ENCODE data around the gene FRMD4A. TPM values are rescaled to one million over a fixed set of nuclear protein-coding genes. Genes with fewer than 3 reads are reported as not detected.

FRMD4A gene
- polyA plus RNA-seq, 1 donor (not counting 4 experiments of a cell fraction or from before 2014, with no cell fraction given), result 12.9 TPM

- Histone ChIP-seq H3K4me2 (ENCODE audit: control insufficient read depth, extremely low read depth, insufficient read depth, low read depth, low read length) (no peak overlapping the region), H3K36me3 (ENCODE audit: control insufficient read depth in 2 of 2, extremely low read depth in 1 of 2, insufficient read depth in 2 of 2, low read length in 2 of 2) (no peaks in the 10 kb centered on the region), H3K9ac (ENCODE audit: control insufficient read depth, extremely low read depth, insufficient read depth, low read length) (no peak overlapping the region), H3K27me3 (ENCODE audit: control insufficient read depth, extremely low read depth, insufficient read depth, low read length) (no peaks in the 10 kb centered on the region), H3K4me3 (ENCODE audit: control insufficient read depth in 2 of 3, extremely low read depth in 1 of 3, insufficient read depth in 2 of 3, low read depth in 1 of 3, low read length in 3 of 3) (no peak overlapping the region), H2AFZ (ENCODE audit: control insufficient read depth, low read length) (no peak overlapping the region), H3K27ac (ENCODE audit: control insufficient read depth, insufficient read depth, low read length) (no peak overlapping the region), H3K4me1 (ENCODE audit: control insufficient read depth, extremely low read depth, insufficient read depth, low read length) (peaks cover 5% of the 10 kb centered on the region), H3K79me2 (ENCODE audit: control insufficient read depth, insufficient read depth, low read length) (no peaks in the 10 kb centered on the region), H3K9me3 (ENCODE audit: control insufficient read depth, low read depth, low read length) (no peaks in the 10 kb centered on the region), H3K9me1 (ENCODE audit: control insufficient read depth, extremely low read depth, insufficient read depth, low read length) (no peaks in the 10 kb centered on the region), H4K20me1 (ENCODE audit: control insufficient read depth, extremely low read depth, insufficient read depth, low read length) (no peaks in the 10 kb centered on the region)
- dilution Hi-C loops (cut with MboI; ENCODE audit: extremely low pct_ligation_motif_present, low sequenced_read_pairs), result no loop called here
- no peak for FAIRE-seq
- no peak for TF ChIP-seq CTCF (optimal IDR thresholded peaks at IDR 0.05 in 1 of 3, IDR thresholded peaks at IDR 0.05 in 1 of 3, conservative IDR thresholded peaks at IDR 0.05 in 1 of 3; ENCODE audit: extremely low read depth in 1 of 3, insufficient read depth in 2 of 3, low read length in 3 of 3)
- TF ChIP-seq EZH2 (IDR thresholded peaks at IDR 0.05; ENCODE audit: low read length), result no peak
- DNase-seq (ENCODE audit: low read depth, low spot score), result no peak
Measured at GRCh38 chr10:13953371-13953770, 377.4 kb downstream of the FRMD4A start.

GRCh38 chr10:13950543-13950939 is 380.2 kb downstream of the FRMD4A start:
- TF ChIP-seq CTCF (optimal IDR thresholded peaks at IDR 0.05 in 1 of 3, IDR thresholded peaks at IDR 0.05 in 1 of 3, conservative IDR thresholded peaks at IDR 0.05 in 1 of 3; ENCODE audit: extremely low read depth in 1 of 3, insufficient read depth in 2 of 3, low read length in 3 of 3), result no peak
- H4K20me1 ChIP-seq (ENCODE audit: control insufficient read depth, extremely low read depth, insufficient read depth, low read length), result no peaks in the 10 kb centered on the region
- peaks cover 5% of the 10 kb centered on the region for H3K4me1 ChIP-seq (ENCODE audit: control insufficient read depth, extremely low read depth, insufficient read depth, low read length)
- no peaks in the 10 kb centered on the region for H3K79me2 ChIP-seq (ENCODE audit: control insufficient read depth, insufficient read depth, low read length)
- FAIRE-seq (no peak), DNase-seq (ENCODE audit: low read depth, low spot score) (no peak)
- no peak overlapping the region for H3K4me3 ChIP-seq (ENCODE audit: control insufficient read depth in 2 of 3, extremely low read depth in 1 of 3, insufficient read depth in 2 of 3, low read depth in 1 of 3, low read length in 3 of 3)
- no peaks in the 10 kb centered on the region for H3K9me1 ChIP-seq (ENCODE audit: control insufficient read depth, extremely low read depth, insufficient read depth, low read length)
- no peak overlapping the region for H3K4me2 ChIP-seq (ENCODE audit: control insufficient read depth, extremely low read depth, insufficient read depth, low read depth, low read length)
- no peaks in the 10 kb centered on the region for H3K27me3 ChIP-seq (ENCODE audit: control insufficient read depth, extremely low read depth, insufficient read depth, low read length)
- dilution Hi-C loops (cut with MboI; ENCODE audit: extremely low pct_ligation_motif_present, low sequenced_read_pairs), result no loop called here
- no peaks in the 10 kb centered on the region for H3K9me3 ChIP-seq (ENCODE audit: control insufficient read depth, low read depth, low read length)
- no peaks in the 10 kb centered on the region for H3K36me3 ChIP-seq (ENCODE audit: control insufficient read depth in 2 of 2, extremely low read depth in 1 of 2, insufficient read depth in 2 of 2, low read length in 2 of 2)
- H3K9ac ChIP-seq (ENCODE audit: control insufficient read depth, extremely low read depth, insufficient read depth, low read length), result no peak overlapping the region
- no peak overlapping the region for H2AFZ ChIP-seq (ENCODE audit: control insufficient read depth, low read length)
- no peak overlapping the region for H3K27ac ChIP-seq (ENCODE audit: control insufficient read depth, insufficient read depth, low read length)
